BJ (cell line): ENCODE measurements around the gene ADAMTS3. TPM values are rescaled to one million over a fixed set of nuclear protein-coding genes. Genes with fewer than 3 reads are reported as not detected.

ENCODE experiments used
- CTCF ChIA-PET: fragments of 350-600 bp; formaldehyde crosslinking; extraction: SDS; loops from one replicate; lab custom pipeline; 2021; ENCODE audit warnings: antibody characterized with exemption, inconsistent platforms; lab: Yijun Ruan, JAX
- POLR2A ChIA-PET: fragments of 300-600 bp; sonication (Branson Sonifier 250); formaldehyde crosslinking; extraction: SDS; loops from one replicate; lab custom pipeline; 2021; ENCODE audit warnings: antibody characterized with exemption; lab: Charles Lee
- DNase-seq: peaks from one replicate; pipeline ENCODE4 v3.0.0-alpha.2; 2011; ENCODE audit warnings: low read depth
- H3K27me3 ChIP-seq: 2 replicates; pipeline ENCODE4 v1.6.0; 2011; ENCODE audit warnings: low read length; ENCODE audit not compliant: control insufficient read depth, insufficient read depth
- H3K36me3 ChIP-seq: 2 replicates; pipeline ENCODE4 v1.5.1; 2011; ENCODE audit warnings: low read length; ENCODE audit not compliant: control insufficient read depth, insufficient read depth
- H3K4me3 ChIP-seq: 2 replicates; pipeline ENCODE4 v1.5.1; 2011; ENCODE audit warnings: low read depth, mild to moderate bottlenecking, control low read depth, low read length
- polyA plus RNA-seq: library from polyadenylated mRNA; depleted of rRNA; stranded (reverse); fragments of >200 nt; gene quantifications from 2 replicates; pipeline ENCODE4 v1.2.3, GENCODE V29; 2011
- TF ChIP-seq, protein P1 (sequence below): IDR thresholded peaks from 2 replicates; pipeline ENCODE4 v1.5.1; 2011; ENCODE audit warnings: low read depth, mild to moderate bottlenecking, control low read depth, inconsistent platforms, low read length, moderate library complexity; ENCODE audit not compliant: insufficient read depth

Gene ADAMTS3
- polyA plus RNA-seq, 1 experiment: 0.70 TPM

DNA sequence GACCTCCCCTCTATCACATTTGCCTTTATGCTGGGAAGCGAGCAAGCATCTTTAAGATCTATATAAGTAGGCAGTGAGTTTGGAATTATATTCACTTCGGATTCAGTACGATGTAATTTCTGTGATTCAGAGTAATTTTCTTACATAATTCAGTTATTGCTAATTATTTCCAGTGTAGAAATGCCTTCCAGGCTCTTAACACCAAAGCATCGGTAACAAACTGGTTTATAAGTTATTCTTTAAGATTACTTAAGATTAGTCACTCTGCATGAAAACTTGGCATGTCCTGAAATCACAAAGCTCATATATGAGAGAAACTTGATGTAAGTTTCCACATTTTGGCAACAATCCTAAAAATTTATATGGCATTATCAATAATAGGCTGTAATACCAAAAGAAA, 120.8 kb downstream of the ADAMTS3 start:
- ChIA-PET POLR2A (no interaction called here), CTCF (interaction anchor here (0.9 kb wide), 1 partner anchor 123 kb away, joined by 3 read pairs; no protein-coding TSS in a partner anchor)
- Histone ChIP-seq H3K27me3 (no peaks in the 10 kb centered on the region), H3K4me3 (no peak overlapping the region), H3K36me3 (no peaks in the 10 kb centered on the region)
- no peak for DNase-seq
- TF ChIP-seq, protein P1, sequence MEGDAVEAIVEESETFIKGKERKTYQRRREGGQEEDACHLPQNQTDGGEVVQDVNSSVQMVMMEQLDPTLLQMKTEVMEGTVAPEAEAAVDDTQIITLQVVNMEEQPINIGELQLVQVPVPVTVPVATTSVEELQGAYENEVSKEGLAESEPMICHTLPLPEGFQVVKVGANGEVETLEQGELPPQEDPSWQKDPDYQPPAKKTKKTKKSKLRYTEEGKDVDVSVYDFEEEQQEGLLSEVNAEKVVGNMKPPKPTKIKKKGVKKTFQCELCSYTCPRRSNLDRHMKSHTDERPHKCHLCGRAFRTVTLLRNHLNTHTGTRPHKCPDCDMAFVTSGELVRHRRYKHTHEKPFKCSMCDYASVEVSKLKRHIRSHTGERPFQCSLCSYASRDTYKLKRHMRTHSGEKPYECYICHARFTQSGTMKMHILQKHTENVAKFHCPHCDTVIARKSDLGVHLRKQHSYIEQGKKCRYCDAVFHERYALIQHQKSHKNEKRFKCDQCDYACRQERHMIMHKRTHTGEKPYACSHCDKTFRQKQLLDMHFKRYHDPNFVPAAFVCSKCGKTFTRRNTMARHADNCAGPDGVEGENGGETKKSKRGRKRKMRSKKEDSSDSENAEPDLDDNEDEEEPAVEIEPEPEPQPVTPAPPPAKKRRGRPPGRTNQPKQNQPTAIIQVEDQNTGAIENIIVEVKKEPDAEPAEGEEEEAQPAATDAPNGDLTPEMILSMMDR: no peak

DNA sequence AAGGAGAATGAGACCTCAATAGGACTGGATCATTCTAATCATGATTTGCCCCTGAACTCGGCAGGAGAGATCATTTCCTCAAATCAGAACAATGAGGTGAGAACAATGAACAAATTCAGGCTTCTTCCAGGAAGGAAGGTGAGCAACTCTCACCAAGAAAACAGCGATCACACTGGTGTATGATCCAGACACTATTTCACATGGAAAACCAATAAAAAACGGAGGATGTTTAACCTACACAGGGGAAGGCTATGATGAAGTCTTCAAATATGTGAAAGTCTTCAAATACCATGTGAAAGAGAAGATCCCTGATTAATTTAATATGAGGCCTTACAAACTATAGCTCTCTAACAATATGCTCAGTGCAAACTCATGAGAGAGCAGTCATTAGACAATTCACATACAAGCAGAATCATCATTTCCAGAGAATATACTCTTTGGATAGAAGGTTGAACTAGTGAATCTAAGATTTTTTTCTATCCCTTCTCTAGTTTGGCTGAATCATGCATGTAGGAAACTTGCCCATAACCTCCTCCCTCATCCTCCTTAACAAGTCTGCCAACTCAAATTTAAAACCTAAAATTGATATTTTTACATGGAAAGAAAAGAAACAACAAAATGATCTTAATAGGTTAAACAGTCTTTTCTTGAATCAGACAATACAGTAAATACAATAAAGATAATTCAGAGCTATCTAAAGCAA, 122.5 kb downstream of the ADAMTS3 start:
- no peak for DNase-seq
- no peaks in the 10 kb centered on the region for H3K27me3 ChIP-seq
- H3K4me3 ChIP-seq: no peak overlapping the region
- ChIA-PET CTCF (no interaction called here), POLR2A (no interaction called here)
- TF ChIP-seq, protein P1: no peak
- no peaks in the 10 kb centered on the region for H3K36me3 ChIP-seq

DNA sequence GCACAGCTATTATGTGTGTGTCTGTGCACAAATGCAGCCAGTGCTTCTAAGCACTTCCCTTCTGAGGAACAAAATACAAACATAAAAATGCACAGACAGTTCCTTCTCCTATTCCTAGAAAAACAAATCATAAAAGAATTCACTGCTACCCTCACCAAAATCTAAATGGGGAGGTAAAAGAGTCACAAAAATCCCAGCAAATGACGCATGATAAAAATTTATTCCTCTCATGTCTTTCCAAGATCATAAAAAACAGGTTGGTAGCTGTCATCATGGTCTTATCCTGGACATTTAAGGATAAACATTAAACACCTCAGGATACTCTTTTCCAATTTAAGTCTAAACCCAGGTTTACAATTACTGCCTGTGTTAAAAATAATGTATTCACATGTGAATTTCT, 124.9 kb downstream of the ADAMTS3 start:
- H3K36me3 ChIP-seq: no peaks in the 10 kb centered on the region
- TF ChIP-seq, protein P1: no peak
- DNase-seq: no peak
- no peaks in the 10 kb centered on the region for H3K27me3 ChIP-seq
- no peak overlapping the region for H3K4me3 ChIP-seq
- CTCF ChIA-PET: no interaction called here
- POLR2A ChIA-PET: no interaction called here

DNA sequence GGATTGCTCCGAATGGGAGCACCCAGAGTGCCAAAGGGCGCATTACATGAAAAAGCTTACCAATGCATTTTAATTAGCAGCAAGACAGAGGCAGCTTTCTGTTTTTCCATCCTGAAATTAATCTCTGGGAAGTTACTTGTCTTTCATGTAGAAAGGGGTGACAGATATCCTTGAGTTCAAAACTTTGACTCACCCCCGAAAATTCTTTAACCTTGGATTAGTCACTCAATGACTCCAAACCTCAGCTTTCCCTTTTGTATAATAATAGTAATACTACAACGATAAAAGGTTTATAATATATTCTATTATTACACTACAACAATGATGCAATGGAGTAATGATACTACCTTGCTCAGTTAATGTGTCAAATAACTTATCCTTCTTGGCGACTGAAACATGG, 126.3 kb downstream of the ADAMTS3 start:
- TF ChIP-seq, protein P1: no peak
- ChIA-PET POLR2A (no interaction called here), CTCF (no interaction called here)
- H3K27me3 ChIP-seq: no peaks in the 10 kb centered on the region
- H3K36me3 ChIP-seq: no peaks in the 10 kb centered on the region
- no peak for DNase-seq
- H3K4me3 ChIP-seq: no peak overlapping the region

DNA sequence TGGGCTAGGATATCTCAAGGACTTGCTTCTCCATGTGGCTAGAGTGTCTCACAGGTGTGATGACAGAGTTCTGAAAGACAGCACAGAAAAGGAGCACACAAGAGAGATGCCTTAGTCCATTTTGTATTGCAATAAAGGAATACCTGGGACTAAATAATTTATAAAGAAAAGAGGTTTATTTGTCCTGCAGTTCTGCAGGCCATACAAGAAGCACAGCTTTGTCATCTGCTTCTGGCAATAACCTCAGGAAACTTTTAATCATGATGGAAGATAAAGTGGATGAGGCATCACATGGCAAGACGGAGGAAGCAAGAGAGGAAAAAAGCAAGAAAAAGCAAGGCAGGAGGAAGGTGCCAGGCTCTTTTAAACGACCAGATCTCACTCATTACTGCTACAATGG, 126.9 kb downstream of the ADAMTS3 start:
- TF ChIP-seq, protein P1: no peak
- Histone ChIP-seq H3K36me3 (no peaks in the 10 kb centered on the region), H3K4me3 (no peak overlapping the region), H3K27me3 (no peaks in the 10 kb centered on the region)
- DNase-seq: no peak
- CTCF ChIA-PET: interaction anchor here (1.2 kb wide), 1 partner anchor 9 kb away, joined by 3 read pairs; no protein-coding TSS in a partner anchor
- POLR2A ChIA-PET: no interaction called here
